SK-N-SH treated with all-trans-retinoic acid at 6 μM for 48 hours (cell line): ENCODE data around the gene CD74.

Experiments used
- ISL1 ChIP-seq: fragments of 250-450 bp; sonication (Bioruptor Pico); IDR thresholded peaks from 2 replicates; pipeline ENCODE4 v2.1.2; 2022; ENCODE audit warnings: mild to moderate bottlenecking, moderate library complexity
- ZFP30 ChIP-seq: fragments of 450-650 bp; formaldehyde crosslinking; IDR thresholded peaks from 2 replicates; pipeline ENCODE4 v1.5.0; 2022; ENCODE audit warnings: mild to moderate bottlenecking, moderate library complexity

- no peak for TF ChIP-seq ISL1 (CRISPR knock-in tag)
- TF ChIP-seq ZFP30 (CRISPR knock-in tag), result no peak
Measured at GRCh38 chr5:150404941-150405816, 7.5 kb downstream of the CD74 start.
